ENCODE results near the gene KCMF1. TPM values are rescaled to one million over a fixed set of nuclear protein-coding genes. Genes with fewer than 3 reads are reported as not detected.
A peak's percentile ranks its signal among the peaks of the same experiment; 100 is the strongest.

KCMF1 gene
- total and polyA plus RNA-seq, 10 of the 15 experiments (the other 5 are each of a cell fraction or from before 2014, with no cell fraction given), result 8.4 to 124 (median 43.0) TPM

DNA sequence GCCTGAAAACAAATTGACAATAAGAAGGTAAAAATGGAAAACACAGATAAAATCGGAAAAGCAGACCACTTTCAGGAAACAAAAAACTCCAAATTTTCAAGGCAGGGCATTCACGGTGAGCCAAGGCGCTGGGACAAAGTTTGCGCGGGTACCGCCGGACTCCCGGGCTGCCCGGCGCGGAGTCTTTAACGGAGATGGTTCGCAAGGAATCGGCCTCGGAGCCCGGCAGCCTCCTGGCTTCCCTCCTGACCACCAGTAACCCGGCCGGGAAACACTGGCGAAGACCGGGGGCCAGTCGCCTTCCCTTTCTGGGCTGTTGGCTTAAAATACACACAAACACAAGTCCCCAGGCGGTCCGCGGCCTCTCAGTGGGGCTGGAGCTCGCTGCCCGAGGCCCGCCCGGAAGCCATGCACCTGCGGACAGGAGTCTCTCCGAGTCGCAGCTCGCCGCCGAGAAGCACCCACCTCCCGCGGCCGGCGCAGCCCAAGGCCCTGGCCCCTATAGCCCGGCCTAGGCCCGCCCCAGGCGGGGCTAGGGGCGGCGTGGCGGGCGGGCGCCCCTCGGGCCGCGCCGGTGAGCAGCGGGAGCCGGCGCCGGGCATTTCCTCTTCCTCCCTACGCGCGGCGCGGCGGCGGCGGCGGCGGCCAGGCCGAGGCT, 622 bp upstream of the KCMF1 start (continued):
- TF ChIP-seq GATAD2B (conservative IDR thresholded peaks at IDR 0.05; ENCODE audit: low read depth), result peak; percentile 89; the same call in 1 of the 2 replicates
- TF ChIP-seq TCF3 (IDR thresholded peaks at IDR 0.05; ENCODE audit: borderline replicate concordance, insufficient read depth, low read depth, low read length), result peak; percentile 54; the same call in 1 of the 2 replicates
- TF ChIP-seq TAF1 (IDR thresholded peaks at IDR 0.05; ENCODE audit: borderline replicate concordance, low read depth, low read length), result peak; percentile 48; the same call in 1 of the 2 replicates
- TF ChIP-seq POU2F2 (IDR thresholded peaks at IDR 0.05; ENCODE audit: borderline replicate concordance, low read depth, low read length), result 0 out of 3 replicates have a peak, but pooled peaks have one; percentile 57
- no peak for TF ChIP-seq BCL11A (IDR thresholded peaks at IDR 0.05; ENCODE audit: low read depth, low read length)
- TF ChIP-seq, protein P1, sequence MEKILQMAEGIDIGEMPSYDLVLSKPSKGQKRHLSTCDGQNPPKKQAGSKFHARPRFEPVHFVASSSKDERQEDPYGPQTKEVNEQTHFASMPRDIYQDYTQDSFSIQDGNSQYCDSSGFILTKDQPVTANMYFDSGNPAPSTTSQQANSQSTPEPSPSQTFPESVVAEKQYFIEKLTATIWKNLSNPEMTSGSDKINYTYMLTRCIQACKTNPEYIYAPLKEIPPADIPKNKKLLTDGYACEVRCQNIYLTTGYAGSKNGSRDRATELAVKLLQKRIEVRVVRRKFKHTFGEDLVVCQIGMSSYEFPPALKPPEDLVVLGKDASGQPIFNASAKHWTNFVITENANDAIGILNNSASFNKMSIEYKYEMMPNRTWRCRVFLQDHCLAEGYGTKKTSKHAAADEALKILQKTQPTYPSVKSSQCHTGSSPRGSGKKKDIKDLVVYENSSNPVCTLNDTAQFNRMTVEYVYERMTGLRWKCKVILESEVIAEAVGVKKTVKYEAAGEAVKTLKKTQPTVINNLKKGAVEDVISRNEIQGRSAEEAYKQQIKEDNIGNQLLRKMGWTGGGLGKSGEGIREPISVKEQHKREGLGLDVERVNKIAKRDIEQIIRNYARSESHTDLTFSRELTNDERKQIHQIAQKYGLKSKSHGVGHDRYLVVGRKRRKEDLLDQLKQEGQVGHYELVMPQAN (conservative IDR thresholded peaks at IDR 0.05), result peak; percentile 76; the same call in 1 of the 2 replicates
- TF ChIP-seq, protein P2, sequence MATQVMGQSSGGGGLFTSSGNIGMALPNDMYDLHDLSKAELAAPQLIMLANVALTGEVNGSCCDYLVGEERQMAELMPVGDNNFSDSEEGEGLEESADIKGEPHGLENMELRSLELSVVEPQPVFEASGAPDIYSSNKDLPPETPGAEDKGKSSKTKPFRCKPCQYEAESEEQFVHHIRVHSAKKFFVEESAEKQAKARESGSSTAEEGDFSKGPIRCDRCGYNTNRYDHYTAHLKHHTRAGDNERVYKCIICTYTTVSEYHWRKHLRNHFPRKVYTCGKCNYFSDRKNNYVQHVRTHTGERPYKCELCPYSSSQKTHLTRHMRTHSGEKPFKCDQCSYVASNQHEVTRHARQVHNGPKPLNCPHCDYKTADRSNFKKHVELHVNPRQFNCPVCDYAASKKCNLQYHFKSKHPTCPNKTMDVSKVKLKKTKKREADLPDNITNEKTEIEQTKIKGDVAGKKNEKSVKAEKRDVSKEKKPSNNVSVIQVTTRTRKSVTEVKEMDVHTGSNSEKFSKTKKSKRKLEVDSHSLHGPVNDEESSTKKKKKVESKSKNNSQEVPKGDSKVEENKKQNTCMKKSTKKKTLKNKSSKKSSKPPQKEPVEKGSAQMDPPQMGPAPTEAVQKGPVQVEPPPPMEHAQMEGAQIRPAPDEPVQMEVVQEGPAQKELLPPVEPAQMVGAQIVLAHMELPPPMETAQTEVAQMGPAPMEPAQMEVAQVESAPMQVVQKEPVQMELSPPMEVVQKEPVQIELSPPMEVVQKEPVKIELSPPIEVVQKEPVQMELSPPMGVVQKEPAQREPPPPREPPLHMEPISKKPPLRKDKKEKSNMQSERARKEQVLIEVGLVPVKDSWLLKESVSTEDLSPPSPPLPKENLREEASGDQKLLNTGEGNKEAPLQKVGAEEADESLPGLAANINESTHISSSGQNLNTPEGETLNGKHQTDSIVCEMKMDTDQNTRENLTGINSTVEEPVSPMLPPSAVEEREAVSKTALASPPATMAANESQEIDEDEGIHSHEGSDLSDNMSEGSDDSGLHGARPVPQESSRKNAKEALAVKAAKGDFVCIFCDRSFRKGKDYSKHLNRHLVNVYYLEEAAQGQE (IDR thresholded peaks at IDR 0.05; ENCODE audit: low read depth, low read length), result no peak
- 0 out of 2 replicates have a peak, but pooled peaks have one; percentile 38 for TF ChIP-seq SMAD5 (IDR thresholded peaks at IDR 0.05; ENCODE audit: low read depth)
- TF ChIP-seq ZNF687 (IDR thresholded peaks at IDR 0.05), result 0 out of 2 replicates have a peak, but pooled peaks have one; percentile 60
- 0 out of 2 replicates have a peak, but pooled peaks have one; percentile 10 for TF ChIP-seq PML (IDR thresholded peaks at IDR 0.05; ENCODE audit: low read length)
- TF ChIP-seq BACH1 (IDR thresholded peaks at IDR 0.05; ENCODE audit: borderline replicate concordance), result peak; percentile 74
- peak; percentile 65 for TF ChIP-seq YY1 (IDR thresholded peaks at IDR 0.05; ENCODE audit: low read depth, low read length)
- TF ChIP-seq POLR2AphosphoS2 (IDR thresholded peaks at IDR 0.05; ENCODE audit: low read depth, low read length), result 0 out of 2 replicates have a peak, but pooled peaks have one; percentile 38
- TF ChIP-seq POLR2A (IDR thresholded peaks at IDR 0.05; ENCODE audit: low read depth, low read length), result peak; percentile 82
- peak; percentile 86 for TF ChIP-seq SMARCA5 (IDR thresholded peaks at IDR 0.05)
- TF ChIP-seq, protein P3, sequence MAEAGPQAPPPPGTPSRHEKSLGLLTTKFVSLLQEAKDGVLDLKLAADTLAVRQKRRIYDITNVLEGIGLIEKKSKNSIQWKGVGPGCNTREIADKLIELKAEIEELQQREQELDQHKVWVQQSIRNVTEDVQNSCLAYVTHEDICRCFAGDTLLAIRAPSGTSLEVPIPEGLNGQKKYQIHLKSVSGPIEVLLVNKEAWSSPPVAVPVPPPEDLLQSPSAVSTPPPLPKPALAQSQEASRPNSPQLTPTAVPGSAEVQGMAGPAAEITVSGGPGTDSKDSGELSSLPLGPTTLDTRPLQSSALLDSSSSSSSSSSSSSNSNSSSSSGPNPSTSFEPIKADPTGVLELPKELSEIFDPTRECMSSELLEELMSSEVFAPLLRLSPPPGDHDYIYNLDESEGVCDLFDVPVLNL (IDR thresholded peaks at IDR 0.05; ENCODE audit: low read depth, low read length), result no peak
- peak; percentile 63 for TF ChIP-seq IKZF1 (conservative IDR thresholded peaks at IDR 0.05)
- TF ChIP-seq DPF2 (IDR thresholded peaks at IDR 0.05), result peak; percentile 40; the same call in 1 of the 2 replicates
- peak; percentile 93 for TF ChIP-seq LARP7 (IDR thresholded peaks at IDR 0.05)
- TF ChIP-seq MTA3 (IDR thresholded peaks at IDR 0.05; ENCODE audit: borderline replicate concordance, low read length), result peak; percentile 73; the same call in 1 of the 2 replicates
- peak; percentile 34 for TF ChIP-seq KLF5 (IDR thresholded peaks at IDR 0.05; ENCODE audit: partially characterized antibody)
